Esophagus squamous epithelium (tissue), 5 donors: Measurements from ENCODE around the gene GPC6. TPM values are rescaled to one million over a fixed set of nuclear protein-coding genes. Genes with fewer than 3 reads are reported as not detected.

Source experiments
- DNase-seq: peaks from one replicate; lab custom pipeline; 2025; lab: John Stamatoyannopoulos, UW
- H3K27ac ChIP-seq, 4 donors: fragments of 200-600 bp; sonication (generic); one replicate each; pipeline ENCODE4 v1.5.1; 2016 to 2019; ENCODE audit warnings: mild to moderate bottlenecking in 1 of 4
- H3K27me3 ChIP-seq, 4 donors: fragments of 200-600 bp; sonication (generic); 1 replicate in 3 of 4; 2 replicates in 1 of 4; pipeline versions ENCODE4 v1.5.1 to v1.6.0; 2017 to 2021; ENCODE audit warnings: antibody characterized with exemption in 1 of 4
- H3K36me3 ChIP-seq, 3 donors: fragments of 200-600 bp; sonication (generic); one replicate each; pipeline ENCODE4 v1.5.1; 2016 to 2019
- H3K4me1 ChIP-seq, 3 donors: fragments of 200-600 bp; sonication (generic); one replicate each; pipeline ENCODE4 v1.5.1; 2017 to 2019
- H3K4me3 ChIP-seq, 4 donors: fragments of 200-600 bp; sonication (generic); 1 replicate in 3 of 4; 2 replicates in 1 of 4; pipeline ENCODE4 v1.5.1; 2016 to 2019; ENCODE audit warnings: mild to moderate bottlenecking in 2 of 4, moderate library complexity in 1 of 4
- H3K9me3 ChIP-seq, 3 donors: fragments of 200-600 bp; sonication (generic); one replicate each; pipeline ENCODE4 v1.5.1; 2016 to 2019
- POLR2A ChIP-seq, 4 donors: fragments of 450-650 bp; IDR thresholded peaks; one replicate each; pipeline ENCODE4 v1.6.1; 2017; ENCODE audit warnings: antibody characterized with exemption in 4 of 4, mild to moderate bottlenecking in 4 of 4, moderate library complexity in 3 of 4
- WGBS, 2 donors: methylation state at CpG; one replicate each; pipeline ENCODE4 v1.1.5; 2018; 5-methylcytosine and 5-hydroxymethylcytosine counted together
- intact Hi-C: fragments of 100-400 bp; cut with DNase I; formaldehyde crosslinking; loops from one replicate; pipeline ENCODE4 v1.15.0; 2022
- total RNA-seq, 4 donors: library from RNA; depleted of rRNA; stranded (reverse); fragments of >200 nt; gene quantifications; one replicate each; pipeline ENCODE4 v1.1.0, GENCODE V29; 2016
- TF ChIP-seq, protein P1 (sequence below), 6 experiments: fragments of 450-650 bp in 4 of 6; fragments of 200-600 bp in 2 of 6; sonication (generic) in 2 of 6; IDR thresholded peaks; one replicate each; pipeline ENCODE4 v1.5.1; 2016 to 2019; ENCODE audit warnings: antibody characterized with exemption in 6 of 6, mild to moderate bottlenecking in 4 of 6, moderate library complexity in 4 of 6
- donor health status: DM: yes; HTN: yes; CAD: no.

The GPC6 gene
- total RNA-seq, 4 donors from 2014 or later: 0.57 to 8.6 (median 2.6) TPM

GRCh38 chr13:93420887-93421286, 194.3 kb downstream of the GPC6 start:
- Histone ChIP-seq H3K4me1 (no peaks in the 10 kb centered on the region), H3K4me3 (no peak overlapping the region), H3K36me3 (no peaks in the 10 kb centered on the region), H3K9me3 (no peaks in the 10 kb centered on the region), H3K27me3 (no peaks in the 10 kb centered on the region), H3K27ac (no peak overlapping the region)
- intact Hi-C loops: no loop called here
- WGBS, 2 donors: 77 to 81% methylated on average over 6 of the region's 6 CpGs
- no peak for DNase-seq
- TF ChIP-seq, protein P1, sequence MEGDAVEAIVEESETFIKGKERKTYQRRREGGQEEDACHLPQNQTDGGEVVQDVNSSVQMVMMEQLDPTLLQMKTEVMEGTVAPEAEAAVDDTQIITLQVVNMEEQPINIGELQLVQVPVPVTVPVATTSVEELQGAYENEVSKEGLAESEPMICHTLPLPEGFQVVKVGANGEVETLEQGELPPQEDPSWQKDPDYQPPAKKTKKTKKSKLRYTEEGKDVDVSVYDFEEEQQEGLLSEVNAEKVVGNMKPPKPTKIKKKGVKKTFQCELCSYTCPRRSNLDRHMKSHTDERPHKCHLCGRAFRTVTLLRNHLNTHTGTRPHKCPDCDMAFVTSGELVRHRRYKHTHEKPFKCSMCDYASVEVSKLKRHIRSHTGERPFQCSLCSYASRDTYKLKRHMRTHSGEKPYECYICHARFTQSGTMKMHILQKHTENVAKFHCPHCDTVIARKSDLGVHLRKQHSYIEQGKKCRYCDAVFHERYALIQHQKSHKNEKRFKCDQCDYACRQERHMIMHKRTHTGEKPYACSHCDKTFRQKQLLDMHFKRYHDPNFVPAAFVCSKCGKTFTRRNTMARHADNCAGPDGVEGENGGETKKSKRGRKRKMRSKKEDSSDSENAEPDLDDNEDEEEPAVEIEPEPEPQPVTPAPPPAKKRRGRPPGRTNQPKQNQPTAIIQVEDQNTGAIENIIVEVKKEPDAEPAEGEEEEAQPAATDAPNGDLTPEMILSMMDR (IDR thresholded peaks at IDR 0.05): no peak
- TF ChIP-seq POLR2A (IDR thresholded peaks at IDR 0.05): no peak

- DNase-seq: no peak
- intact Hi-C loops: no loop called here
- no peaks in the 10 kb centered on the region for H3K9me3 ChIP-seq
- H3K27me3 ChIP-seq: no peaks in the 10 kb centered on the region
- H3K4me3 ChIP-seq: no peak overlapping the region
- TF ChIP-seq, protein P1 (IDR thresholded peaks at IDR 0.05): no peak
- no peak for TF ChIP-seq POLR2A (IDR thresholded peaks at IDR 0.05)
- no peaks in the 10 kb centered on the region for H3K4me1 ChIP-seq
- no peak overlapping the region for H3K27ac ChIP-seq
- H3K36me3 ChIP-seq: no peaks in the 10 kb centered on the region
- 64 to 70% methylated on average over 2 of the region's 2 CpGs for WGBS, 2 donors
These were observed 196.5 kb downstream of the GPC6 start for GRCh38 chr13:93422980-93423543.

GRCh38 chr13:93425411-93425810, 198.8 kb downstream of the GPC6 start:
- Histone ChIP-seq H3K36me3 (no peaks in the 10 kb centered on the region), H3K27ac (no peak overlapping the region), H3K4me3 (no peak overlapping the region), H3K27me3 (no peaks in the 10 kb centered on the region), H3K9me3 (no peaks in the 10 kb centered on the region), H3K4me1 (no peaks in the 10 kb centered on the region)
- no peak for TF ChIP-seq POLR2A (IDR thresholded peaks at IDR 0.05)
- TF ChIP-seq, protein P1 (IDR thresholded peaks at IDR 0.05): no peak
- WGBS, 2 donors: 69 to 70% methylated on average over 3 of the region's 3 CpGs
- no peak for DNase-seq
- intact Hi-C loops: no loop called here

GRCh38 chr13:93430381-93430780, 203.8 kb downstream of the GPC6 start:
- 53 to 58% methylated on average over 2 of the region's 2 CpGs for WGBS, 2 donors
- Histone ChIP-seq H3K27me3 (no peaks in the 10 kb centered on the region), H3K4me1 (no peaks in the 10 kb centered on the region), H3K27ac (no peak overlapping the region), H3K9me3 (no peaks in the 10 kb centered on the region), H3K36me3 (no peaks in the 10 kb centered on the region), H3K4me3 (no peak overlapping the region)
- TF ChIP-seq, protein P1 (IDR thresholded peaks at IDR 0.05): no peak
- no peak for TF ChIP-seq POLR2A (IDR thresholded peaks at IDR 0.05)
- intact Hi-C loops: no loop called here
- no peak for DNase-seq

GRCh38 chr13:93435651-93436050, 209.0 kb downstream of the GPC6 start:
- intact Hi-C loops: no loop called here
- Histone ChIP-seq H3K4me1 (no peaks in the 10 kb centered on the region), H3K9me3 (no peaks in the 10 kb centered on the region), H3K4me3 (no peak overlapping the region), H3K27ac (no peak overlapping the region), H3K27me3 (no peaks in the 10 kb centered on the region), H3K36me3 (no peaks in the 10 kb centered on the region)
- 70% methylated on average over 3 of the region's 3 CpGs for WGBS, 2 donors
- no peak for DNase-seq
- TF ChIP-seq POLR2A (IDR thresholded peaks at IDR 0.05): no peak
- TF ChIP-seq, protein P1 (IDR thresholded peaks at IDR 0.05): no peak
